ENCODE data around the gene ZIC4.

Gene ZIC4

DNA sequence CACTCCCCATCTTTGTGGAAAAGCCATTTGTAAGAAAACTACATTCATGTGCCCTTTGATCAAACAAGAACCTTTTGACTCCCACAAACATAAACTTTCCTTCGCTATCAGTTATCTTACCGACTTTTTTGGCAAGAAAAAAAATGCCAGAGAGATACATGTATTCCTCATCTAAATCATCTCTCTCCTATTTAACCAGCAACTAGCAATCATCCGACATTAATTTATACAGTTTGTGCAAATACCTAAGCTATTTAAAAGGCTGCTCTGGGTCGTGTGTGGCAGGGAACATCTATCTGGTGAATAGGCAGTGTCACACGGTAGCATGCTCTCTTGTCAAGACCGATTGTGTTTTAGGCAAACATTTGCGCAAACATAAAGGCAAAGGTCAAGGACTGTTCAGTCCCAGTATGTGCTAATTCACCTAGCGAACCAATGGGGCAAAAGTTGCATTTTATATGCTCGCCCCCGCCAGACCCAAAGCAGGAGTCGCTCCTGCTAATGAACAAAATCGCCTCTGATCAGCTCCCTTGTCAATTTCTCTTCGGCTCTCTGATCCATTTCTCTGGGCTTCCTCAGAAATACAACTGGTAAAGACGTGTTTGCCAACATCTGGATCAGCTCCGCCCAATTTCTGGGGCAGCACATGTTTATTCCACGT lies 37.7 kb downstream of the ZIC4 start:
- no peak for DNase-seq

DNA sequence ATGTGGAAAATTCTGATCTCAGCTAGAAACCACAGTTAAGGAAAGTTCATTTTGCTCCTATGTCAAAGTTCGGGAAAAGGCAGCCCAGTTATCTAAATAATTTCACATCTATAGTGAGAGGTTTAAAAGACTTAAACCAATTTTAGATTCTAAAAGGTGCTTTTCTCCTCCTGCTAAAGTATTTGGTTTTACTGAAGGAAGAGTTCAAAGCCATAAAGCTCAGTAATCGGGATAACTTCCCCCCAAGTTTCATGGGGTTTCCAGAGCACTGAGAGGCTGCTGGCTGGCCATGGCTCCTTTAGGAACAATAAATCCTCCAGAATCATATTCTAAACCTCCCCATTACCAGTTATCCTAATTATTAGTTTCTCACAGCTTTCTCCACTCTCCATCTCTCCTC lies 38.2 kb downstream of the ZIC4 start:
- no peak for DNase-seq

DNA sequence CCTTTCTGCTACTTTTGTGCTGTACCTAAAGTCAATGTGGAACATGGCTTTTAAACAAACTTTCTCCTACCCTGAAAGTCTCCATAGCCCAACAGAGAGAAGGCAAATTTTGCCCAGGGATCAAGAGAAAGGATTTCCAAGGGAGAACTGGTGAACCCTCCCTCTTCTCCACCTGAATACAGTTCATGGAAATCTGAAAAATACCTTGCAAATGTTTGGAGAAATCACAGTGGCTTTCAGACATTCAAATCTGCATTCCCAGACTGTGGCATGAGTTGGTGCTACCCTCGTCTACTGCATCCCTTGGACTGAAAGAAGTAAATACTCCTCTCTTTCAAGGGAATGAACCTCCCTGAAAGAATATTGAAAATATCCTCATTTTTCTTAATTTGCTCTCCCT lies 38.7 kb downstream of the ZIC4 start:
- no peak for DNase-seq

DNA sequence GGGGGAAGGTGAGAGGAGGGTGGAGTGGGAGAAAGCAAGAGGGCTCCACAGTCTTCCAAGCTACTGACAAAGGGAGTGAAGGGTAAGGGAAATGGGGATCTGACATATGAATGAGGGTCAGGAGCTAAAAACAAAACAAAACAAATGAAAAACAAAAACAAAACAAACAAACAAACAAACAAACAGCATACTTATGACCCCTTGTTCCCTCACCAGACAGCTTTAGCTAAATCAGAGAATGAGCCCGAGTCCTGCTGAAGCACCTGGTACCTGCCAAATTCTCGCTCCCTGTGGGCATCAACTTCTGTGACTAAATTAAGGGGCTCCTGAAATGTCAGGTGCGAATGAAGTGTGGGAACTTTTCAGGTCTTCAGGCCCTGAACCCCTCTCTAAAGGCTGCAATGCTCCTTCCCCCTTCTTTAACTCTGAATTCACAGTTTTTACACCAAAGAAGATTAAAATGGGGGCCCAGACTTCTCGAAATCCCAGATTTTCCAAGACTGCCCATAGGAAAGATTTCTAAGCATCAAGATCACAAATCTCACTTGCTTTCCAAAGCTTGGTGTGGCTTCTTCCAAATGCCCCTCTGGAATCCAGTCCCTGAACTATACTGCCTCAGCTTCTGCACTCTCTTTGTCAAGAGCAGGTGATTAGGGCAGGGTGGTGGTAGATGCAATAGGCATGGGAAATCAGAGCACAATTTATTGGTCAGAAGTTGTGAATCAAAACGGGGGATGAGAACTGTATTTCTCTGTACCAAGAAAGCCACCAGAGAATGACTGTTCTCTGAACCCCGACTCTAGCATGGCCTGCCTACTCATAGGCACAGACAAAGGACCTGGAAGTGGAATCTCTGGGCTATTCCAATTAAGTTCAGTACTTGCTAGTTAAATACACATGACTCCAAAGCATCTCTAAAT lies 40.9 kb downstream of the ZIC4 start:
- no peak for DNase-seq

DNA sequence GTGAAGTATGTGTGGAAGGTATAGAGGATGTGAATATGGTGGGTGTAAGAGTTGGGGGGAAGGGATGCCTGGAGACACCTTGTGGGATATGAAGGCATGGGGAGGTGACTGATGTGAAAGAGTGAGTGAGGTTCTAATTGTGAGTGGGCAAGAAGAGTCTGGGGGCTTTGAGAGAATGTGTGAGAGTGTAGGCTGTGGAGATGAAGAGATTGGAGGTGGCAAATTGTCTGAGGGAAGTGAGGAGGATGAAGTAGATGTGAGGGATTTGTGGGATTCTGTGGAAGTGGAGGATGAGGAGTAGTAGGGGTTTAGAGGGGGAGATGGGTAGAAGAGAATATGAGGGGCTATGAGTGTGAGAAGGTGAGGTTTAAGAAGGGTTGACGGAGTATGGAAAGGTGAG lies 41.6 kb downstream of the ZIC4 start:
- DNase-seq, result no peak

DNA sequence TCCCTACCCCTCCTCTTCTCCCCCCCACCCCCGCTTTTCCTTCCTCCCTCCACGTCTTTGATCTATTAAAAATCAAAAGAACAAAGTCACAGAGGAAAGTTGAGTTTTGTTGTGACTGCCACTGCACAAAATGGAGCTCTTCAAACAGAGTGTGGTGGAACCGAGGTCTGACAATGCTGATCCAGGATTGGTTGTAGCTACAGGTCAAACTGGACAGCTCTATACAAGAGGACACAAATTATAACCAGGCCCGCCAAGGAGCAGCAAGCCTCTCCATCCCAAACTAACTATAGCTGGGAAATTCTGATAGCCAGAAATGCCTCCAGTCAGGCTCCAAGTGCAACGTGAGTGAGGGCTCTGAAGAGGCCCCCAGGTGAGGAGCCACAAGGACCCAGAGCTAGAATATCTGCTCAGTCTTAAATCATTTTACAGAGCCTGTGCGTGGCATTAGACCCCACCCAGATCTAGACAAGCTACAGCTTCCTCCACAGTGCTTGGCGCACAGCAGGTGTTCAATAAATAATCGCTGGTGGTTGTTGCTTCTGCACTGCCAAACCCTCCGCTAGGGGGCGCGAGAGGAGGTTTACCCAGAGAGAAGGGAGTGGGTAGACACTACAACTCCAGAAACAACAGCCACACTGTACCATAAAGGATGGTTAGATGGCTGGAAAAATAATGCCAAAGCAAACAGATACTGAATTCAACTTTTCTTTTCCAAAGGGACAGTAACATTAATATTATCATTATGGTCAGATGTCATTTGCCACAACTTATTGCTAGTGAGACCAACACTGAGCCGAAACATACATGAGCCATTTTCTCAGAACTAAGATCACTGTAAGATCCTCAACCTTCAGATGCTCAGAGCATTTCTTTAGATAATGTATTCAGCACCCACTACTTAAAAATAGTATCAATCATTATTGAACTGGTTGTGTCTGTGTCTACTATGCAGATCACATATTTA lies 44.6 kb downstream of the ZIC4 start:
- no peak for DNase-seq

DNA sequence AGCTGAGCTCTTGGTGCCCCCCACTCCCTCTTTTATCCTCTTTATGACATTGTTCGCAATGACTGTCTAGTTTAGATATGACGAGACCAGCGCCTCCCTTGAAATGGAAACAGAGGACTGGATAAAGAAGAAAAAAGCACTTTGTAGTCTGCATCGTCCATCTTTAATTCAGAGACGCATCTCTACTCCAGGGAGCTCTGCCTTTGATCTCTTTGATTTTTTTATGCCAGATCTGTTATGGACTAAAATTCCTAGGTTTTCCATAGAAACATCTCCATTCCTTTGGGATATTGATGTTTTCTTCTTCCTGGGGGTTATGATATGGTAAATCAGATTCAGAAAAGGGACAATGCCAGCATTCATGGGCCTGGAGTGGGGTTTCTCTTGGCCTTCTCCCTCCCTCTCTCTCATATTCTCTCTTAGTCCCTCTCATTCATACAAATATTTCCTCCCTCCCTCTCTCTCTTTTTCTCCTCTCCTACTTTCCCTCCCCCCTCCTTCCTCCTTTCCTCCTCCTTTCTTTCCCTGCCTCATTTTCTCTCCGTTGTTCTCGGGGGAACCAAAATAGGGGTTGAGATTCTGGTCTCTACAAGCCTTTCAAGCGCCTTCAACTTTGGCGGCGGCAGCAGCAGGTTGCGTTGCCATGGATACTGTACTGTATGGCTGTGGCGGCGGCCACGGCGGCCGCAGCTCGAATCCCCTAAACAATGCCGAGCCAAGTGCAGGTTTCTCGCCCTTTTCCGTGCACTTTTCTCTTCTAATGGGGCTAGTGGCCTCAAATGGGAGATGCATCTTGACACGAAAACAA lies 45.5 kb downstream of the ZIC4 start:
- DNase-seq, result no peak

DNA sequence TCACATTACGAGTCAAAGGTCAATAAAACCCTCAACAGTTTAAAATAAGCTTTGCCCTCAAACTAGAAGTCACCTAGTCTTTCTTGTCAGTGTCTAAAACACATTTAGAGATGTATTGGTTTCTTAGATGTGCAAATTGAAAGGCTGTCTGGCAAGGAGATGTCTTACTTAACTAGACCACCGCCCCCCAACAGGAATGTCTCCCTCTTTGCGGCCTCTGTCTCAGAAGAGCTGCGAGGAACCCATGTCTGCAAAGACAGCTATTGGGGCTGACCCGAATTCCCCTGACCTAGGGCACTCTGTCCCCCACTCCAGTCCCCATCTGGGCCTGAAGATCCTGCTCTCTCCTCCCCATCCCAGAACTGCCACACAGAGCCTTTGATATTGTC lies 46.3 kb downstream of the ZIC4 start:
- DNase-seq, result no peak

DNA sequence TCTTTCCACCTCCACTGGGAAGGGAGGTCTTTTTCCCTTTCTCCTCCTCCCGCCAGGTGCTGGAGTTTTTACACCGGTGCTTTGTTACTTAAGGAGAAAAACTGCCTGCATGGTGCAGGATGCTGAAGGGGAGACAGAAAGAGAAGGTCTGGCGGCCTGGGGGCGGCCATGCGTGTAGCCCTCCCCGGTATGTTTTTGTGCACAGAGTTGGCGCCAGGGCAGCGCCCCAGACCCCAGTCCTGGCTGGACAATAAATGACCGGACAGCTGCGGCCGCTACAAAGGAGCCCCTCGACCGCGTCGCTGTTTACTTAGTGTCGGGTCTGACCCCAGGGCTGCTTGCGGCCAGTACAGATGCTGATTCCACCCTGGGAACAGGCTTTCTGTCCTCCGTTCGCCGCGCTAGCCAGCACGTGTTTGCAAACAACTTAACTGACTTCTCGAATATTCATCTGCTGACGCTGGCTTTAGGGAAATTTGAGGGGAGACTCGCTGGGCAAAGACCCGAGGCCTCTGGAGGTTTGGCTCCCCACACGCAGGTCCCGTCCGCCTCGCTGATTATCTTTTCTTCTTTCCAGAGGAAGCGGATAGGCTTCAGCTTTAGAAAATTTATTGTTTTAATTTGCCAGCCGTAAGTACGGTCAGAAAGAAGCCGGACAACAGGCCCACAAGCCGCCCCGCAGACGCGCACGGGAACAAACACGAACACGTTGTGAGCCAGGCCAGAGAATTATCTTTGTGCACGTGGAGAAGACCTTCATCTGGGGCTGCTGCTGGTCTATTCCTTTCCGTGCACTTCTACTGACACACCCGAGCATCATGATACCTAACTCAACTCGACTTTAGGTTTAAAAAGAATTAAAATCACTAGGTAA lies 46.9 kb downstream of the ZIC4 start:
- no peak for DNase-seq

DNA sequence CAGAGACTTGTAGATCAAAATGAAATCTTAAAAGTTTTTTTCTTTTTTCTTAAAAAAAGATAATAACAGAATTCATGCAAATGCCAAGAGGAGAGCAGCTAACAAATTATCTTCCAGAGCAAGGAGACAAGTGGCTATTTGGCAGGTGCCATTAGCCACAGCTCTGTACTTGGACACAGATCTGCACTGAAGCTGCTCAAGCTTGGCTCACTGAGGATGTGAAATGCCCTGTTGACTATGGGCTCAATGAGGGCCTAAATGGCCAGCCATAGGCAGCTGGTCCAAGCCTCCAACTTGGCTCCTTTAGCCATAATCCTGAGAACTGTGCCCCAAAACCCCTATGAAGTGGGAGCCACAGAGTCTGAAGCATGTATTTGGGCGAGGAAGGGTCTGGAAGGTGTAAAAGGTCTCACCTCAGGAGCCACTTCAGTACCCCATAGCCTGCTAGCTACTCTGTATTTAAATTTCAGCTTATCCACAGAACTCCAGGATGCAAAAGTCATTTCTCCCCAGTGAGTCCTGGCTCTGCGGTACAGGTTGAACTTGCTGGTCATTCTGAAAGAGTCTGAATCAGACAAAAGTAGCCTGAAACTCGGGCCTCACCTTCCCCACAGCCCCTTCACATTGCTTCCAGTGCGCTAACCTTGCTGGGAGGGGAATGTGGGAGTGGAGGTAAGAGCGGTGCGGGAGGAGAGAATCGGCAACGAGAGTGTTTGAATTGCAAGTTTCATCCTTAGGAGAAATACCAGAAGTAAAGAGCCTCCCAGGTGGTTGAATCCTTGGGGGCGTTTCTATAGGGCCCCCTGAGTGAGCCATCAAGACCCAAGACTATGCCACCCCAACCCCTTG lies 48.0 kb downstream of the ZIC4 start:
- DNase-seq, result no peak

DNA sequence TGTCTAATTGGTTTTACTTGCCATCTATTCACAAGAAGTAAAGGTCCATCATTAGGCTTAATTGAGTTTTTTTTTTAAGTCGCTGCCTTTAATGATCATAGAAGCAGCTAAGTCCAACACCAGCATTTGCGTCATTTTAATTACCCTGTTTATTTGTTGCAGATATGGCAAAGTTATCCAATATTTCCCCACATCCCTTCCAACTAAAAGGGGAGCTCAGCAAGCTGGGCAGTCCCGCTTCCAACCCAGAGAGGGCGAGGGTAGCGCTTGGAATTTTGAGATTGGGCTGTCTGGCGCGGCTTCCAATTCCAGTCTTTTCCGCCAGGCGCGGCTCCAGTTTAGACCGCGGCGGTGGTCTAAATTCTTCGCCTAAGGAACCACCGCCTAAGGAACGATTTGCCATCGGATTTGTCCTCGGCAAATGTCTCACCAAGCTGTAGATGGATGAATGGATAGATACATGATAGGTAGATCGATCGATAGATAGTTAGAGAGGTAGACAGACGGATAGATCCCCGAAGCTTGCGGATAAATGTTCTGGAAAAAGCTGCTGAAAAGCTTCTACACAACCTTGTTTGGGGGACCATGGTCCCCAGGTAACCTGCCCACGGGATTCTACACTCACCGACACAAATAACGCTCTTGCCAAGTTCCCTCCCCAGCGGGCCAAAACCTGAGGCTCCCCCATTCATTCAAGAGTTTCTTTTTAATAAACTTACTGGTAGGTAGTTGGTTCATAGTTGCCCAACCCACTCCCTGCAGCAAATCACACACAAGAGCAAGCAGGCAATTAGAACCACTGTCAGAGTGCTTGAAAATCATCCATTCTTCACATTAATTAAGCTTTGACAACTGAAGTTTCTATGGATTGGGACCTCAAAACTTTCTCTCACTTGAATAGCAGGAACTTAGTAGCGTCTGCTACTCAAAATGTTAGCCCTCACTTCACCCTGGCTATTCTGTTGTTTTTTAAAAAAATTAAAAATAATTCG lies 49.1 kb downstream of the ZIC4 start:
- DNase-seq, result no peak

DNA sequence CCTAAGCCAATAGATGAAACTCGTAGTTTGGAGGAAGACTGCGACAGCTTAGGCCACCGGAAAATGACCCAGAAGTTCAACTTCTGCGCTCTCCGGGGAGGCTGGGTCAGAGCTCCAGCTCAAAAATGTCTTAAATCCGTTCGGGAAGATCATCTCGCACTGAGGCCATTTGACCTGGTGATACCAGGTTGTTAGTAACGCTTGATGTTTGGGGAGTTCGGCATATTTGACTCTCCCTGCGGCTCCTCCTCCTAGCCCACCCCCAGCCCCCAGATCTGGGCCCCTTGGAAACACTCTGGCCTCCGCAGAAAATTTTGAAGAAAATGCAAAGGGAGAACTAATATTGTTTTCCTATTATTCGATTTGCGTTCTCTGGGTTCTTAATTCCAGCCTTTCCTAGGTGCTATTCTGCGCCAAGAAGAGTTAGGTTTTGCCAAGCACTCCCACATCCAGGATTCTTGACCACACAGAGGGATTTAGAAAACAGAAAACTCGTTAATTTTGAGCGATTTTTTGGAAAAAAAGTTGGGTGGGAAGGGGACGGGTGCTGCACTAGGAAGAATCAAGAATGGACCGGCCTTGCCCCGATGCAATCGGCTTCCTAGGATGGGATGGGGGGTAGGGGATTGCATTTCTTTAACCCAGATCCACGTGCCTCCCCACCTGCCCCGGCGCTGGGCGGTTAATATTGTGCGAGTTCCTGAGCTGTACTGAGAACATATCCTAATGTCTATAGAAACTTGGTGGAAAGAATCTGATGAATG lies 50.0 kb downstream of the ZIC4 start:
- no peak for DNase-seq

DNA sequence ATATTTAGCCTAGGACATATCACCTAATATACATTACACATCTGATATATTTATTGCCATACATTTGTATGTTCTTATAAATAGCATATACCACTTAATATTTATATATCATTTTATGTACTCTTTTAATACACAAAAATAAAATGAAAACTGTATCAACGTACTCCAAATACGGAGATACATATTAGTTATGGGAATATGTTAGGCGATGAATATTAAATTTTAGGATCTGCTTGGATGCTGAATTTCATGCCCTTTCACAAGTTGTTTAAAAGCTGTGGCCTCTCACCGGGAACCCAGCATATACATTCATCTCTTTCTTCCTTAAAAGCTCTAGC lies 50.6 kb downstream of the ZIC4 start:
- no peak for DNase-seq

DNA sequence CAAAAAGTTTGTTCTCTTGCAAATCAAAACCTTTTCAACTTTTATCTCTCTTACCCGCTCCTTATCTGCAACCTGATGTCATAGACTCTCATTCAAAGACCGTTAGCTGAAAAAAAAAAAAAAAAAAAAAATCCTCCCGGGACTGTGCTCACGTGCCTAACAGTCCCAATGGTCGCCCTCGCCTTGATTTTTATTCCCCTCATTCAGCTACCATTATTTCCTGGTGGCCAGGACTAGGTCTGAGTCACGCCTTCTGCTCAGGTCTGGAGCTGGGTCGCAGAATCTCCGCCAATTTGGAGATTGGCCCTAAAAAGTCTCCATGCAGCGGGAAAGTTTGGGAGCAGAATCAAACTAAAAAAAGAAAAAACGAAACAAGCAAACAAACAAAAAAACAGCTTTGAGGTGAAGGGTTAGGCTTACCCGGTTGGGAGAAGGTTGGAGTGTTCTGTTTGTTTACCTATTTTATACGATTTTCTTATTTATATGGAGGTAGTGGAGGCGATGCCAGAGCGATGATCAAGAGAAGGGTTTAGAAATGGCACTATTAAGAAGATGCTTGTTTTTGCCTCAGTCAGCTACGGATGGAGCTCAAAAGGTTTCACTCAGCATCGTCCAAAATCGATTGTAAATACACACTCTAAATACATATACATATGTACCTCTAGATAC lies 51.1 kb downstream of the ZIC4 start:
- DNase-seq, result no peak

DNA sequence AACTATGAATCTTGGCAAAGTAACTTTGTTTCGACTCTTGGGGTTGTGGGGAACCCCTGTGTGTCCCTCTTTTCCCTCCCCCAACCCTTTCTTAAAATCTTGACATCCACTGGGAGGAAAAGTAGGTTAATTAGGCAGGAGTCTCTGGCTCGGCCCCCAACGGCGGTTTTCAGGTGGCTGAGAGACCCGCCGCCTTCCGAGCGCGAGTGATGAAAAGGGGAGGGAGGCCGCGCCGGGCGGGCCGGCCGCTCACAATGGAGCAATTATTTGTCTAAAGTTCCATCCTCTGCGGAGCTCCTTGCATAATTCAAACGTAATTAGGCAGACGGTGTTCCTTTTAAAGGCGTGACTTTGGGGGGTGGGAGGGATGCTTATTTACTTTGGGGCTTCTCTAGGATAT lies 51.7 kb downstream of the ZIC4 start:
- DNase-seq, result no peak

DNA sequence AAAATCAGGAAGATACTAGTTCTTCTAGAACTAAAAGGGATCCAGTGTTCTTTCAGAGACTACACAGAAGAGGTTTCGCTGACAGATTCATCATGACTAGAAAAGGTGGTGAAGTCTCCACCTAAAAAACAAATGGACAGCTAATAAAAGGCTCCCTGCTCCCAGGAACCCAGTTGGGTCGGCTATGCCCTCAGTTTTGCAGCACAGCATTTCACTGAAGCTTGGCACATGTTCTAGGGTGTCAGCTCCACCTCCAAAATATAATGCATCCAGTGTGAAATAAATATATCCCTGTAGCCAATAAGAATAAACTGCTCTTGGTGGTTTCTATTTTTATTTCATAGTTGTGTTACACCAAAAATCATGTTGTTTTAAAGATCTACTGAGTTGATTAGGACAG lies 55.0 kb downstream of the ZIC4 start:
- no peak for DNase-seq

DNA sequence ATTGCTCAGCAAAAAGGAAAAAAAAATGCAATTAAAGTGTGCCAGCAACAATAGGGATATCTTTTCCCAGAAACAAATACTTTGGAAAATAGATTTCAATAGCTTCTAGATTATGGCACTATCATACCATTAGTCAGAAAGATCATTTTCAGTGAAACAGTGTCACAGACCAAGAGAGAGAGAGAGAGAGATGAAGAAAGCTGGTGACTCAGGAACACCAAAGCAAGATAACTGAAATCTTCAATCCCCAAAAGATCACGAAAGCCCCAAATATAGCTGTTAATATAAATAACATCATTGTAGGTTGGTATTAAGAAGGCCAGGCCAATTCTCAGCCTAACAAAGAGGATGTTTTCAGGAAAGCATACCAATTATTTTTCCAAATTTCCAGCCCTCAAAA lies 57.4 kb downstream of the ZIC4 start:
- DNase-seq, result no peak

DNA sequence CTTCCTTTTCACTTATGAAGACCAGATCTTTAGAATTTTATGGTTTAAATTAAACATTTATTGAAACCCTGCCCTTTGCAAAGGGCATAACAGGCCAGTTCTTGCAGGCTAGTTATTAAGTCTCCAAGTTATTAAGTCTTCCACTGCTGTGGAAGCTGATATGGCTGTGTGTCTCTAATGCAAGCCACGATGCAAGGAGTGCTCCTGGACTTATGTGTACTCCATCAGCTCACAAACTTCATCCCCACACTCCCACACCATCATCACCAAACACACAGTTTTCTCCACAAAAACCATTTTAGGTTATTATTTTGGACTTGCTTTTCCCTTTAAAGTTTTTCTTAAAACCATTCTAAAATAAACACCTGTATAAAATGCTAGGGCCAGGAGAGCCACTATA lies 62.4 kb downstream of the ZIC4 start:
- DNase-seq, result no peak
